H9 (cell line): ENCODE results near the gene ANKRD13B. TPM values are rescaled to one million over a fixed set of nuclear protein-coding genes. Genes with fewer than 3 reads are reported as not detected.

Experiments used
- DNase-seq: peaks from one replicate; pipeline ENCODE4 v3.0.0-alpha.2; 2017
- H2AFZ ChIP-seq: one replicate; pipeline ENCODE4 v1.6.1; 2013; ENCODE audit warnings: mild to moderate bottlenecking, low read length, control low read depth, moderate library complexity
- H2AK5ac ChIP-seq: 2 replicates; pipeline ENCODE4 v1.6.1; 2013; ENCODE audit warnings: low read length, control low read depth, mixed read lengths; ENCODE audit not compliant: insufficient read length
- H2BK120ac ChIP-seq: one replicate; pipeline ENCODE4 v1.6.1; 2013; ENCODE audit warnings: low read depth, mild to moderate bottlenecking, low read length, control low read depth, inconsistent platforms; ENCODE audit not compliant: poor library complexity, severe bottlenecking
- H2BK12ac ChIP-seq: 2 replicates; pipeline ENCODE4 v1.6.1; 2013; ENCODE audit warnings: low read length, control low read depth, mixed read lengths, low read depth; ENCODE audit not compliant: insufficient read length
- H2BK15ac ChIP-seq: 2 replicates; pipeline ENCODE4 v1.6.1; 2013; ENCODE audit warnings: low read depth, low read length, control low read depth
- H2BK20ac ChIP-seq: one replicate; pipeline ENCODE4 v1.6.1; 2013; ENCODE audit warnings: low read depth, mild to moderate bottlenecking, low read length, control low read depth, inconsistent platforms; ENCODE audit not compliant: poor library complexity, severe bottlenecking
- H2BK5ac ChIP-seq: 2 replicates; pipeline ENCODE4 v1.6.1; 2013; ENCODE audit warnings: low read length, control low read depth, mixed read lengths; ENCODE audit not compliant: insufficient read length
- H3K14ac ChIP-seq: 2 replicates; pipeline ENCODE4 v1.6.1; 2013; ENCODE audit warnings: low read length, control low read depth; ENCODE audit not compliant: insufficient read depth
- H3K18ac ChIP-seq: 2 replicates; pipeline ENCODE4 v1.6.1; 2013; ENCODE audit warnings: low read depth, mild to moderate bottlenecking, mixed read lengths, low read length, control low read depth; ENCODE audit not compliant: insufficient read length
- H3K23ac ChIP-seq: 2 replicates; pipeline ENCODE4 v1.6.1; 2013; ENCODE audit warnings: low read length, control low read depth, mixed read lengths, low read depth; ENCODE audit not compliant: insufficient read length
- H3K23me2 ChIP-seq: 2 replicates; pipeline ENCODE4 v1.6.1; 2013; ENCODE audit warnings: low read depth, mild to moderate bottlenecking, mixed read lengths, low read length, control low read depth; ENCODE audit not compliant: insufficient read length, poor library complexity, severe bottlenecking
- H3K27ac ChIP-seq: 2 replicates; pipeline ENCODE4 v1.5.1; 2013; ENCODE audit warnings: low read length, control low read depth, mixed read lengths, low read depth; ENCODE audit not compliant: insufficient read length
- H3K27me3 ChIP-seq: 2 replicates; pipeline ENCODE4 v1.6.1; 2013; ENCODE audit warnings: low read length, control low read depth, inconsistent platforms; ENCODE audit not compliant: insufficient read depth
- H3K4ac ChIP-seq: 2 replicates; pipeline ENCODE4 v1.6.1; 2013; ENCODE audit warnings: low read depth, mild to moderate bottlenecking, control low read depth, inconsistent platforms, low read length, moderate library complexity
- H3K4me1 ChIP-seq: 2 replicates; pipeline ENCODE4 v1.6.1; 2013; ENCODE audit warnings: low read length, control low read depth, inconsistent platforms; ENCODE audit not compliant: insufficient read depth
- H3K4me2 ChIP-seq: 2 replicates; pipeline ENCODE4 v1.6.1; 2013; ENCODE audit warnings: low read length, control low read depth, mixed read lengths; ENCODE audit not compliant: insufficient read length, insufficient read depth
- H3K56ac ChIP-seq: 2 replicates; pipeline ENCODE4 v1.6.1; 2013; ENCODE audit warnings: low read depth, mild to moderate bottlenecking, mixed read lengths, low read length, control low read depth; ENCODE audit not compliant: insufficient read length
- H3K79me1 ChIP-seq: 2 replicates; pipeline ENCODE4 v1.6.1; 2013; ENCODE audit warnings: low read depth, mild to moderate bottlenecking, moderate library complexity, low read length, control low read depth, inconsistent platforms; ENCODE audit not compliant: insufficient read depth, poor library complexity, severe bottlenecking
- H3K79me2 ChIP-seq: 2 replicates; pipeline ENCODE4 v1.6.1; 2013; ENCODE audit warnings: low read length, control low read depth, inconsistent platforms; ENCODE audit not compliant: insufficient read depth
- H3K9ac ChIP-seq: 2 replicates; pipeline ENCODE4 v1.6.1; 2013; ENCODE audit warnings: low read length, control low read depth, mixed read lengths; ENCODE audit not compliant: insufficient read length; ENCODE audit errors: extremely low read depth
- H3K9me3 ChIP-seq: one replicate; pipeline ENCODE4 v1.6.1; 2013; ENCODE audit warnings: low read depth, low read length, inconsistent platforms; ENCODE audit not compliant: control insufficient read depth
- H3T11ph ChIP-seq: one replicate; pipeline ENCODE4 v1.6.1; 2013; ENCODE audit warnings: mild to moderate bottlenecking, low read length, control low read depth, inconsistent platforms
- H4K20me1 ChIP-seq: one replicate; pipeline ENCODE4 v1.6.1; 2013; ENCODE audit not compliant: control insufficient read depth, insufficient read length, insufficient read depth
- H4K5ac ChIP-seq: 2 replicates; pipeline ENCODE4 v1.6.1; 2013; ENCODE audit warnings: low read depth, mild to moderate bottlenecking, mixed read lengths, low read length, control low read depth; ENCODE audit not compliant: insufficient read length
- H4K8ac ChIP-seq: replicated peaks from 2 replicates; pipeline ENCODE4 v1.6.1; 2013; ENCODE audit warnings: low read length, control low read depth, mixed read lengths, low read depth; ENCODE audit not compliant: insufficient read length
- H4K91ac ChIP-seq: 2 replicates; pipeline ENCODE4 v1.6.1; 2013; ENCODE audit warnings: low read depth, mild to moderate bottlenecking, moderate library complexity, mixed read lengths, low read length, control low read depth; ENCODE audit not compliant: insufficient read length
- H3K27ac Mint-ChIP-seq, 3 experiments: 2 replicates in 2 of 3; 3 replicates in 1 of 3; pipeline ENCODE4 v1.8.0; 2020 to 2021; ENCODE audit warnings: mixed read lengths in 3 of 3, mild to moderate bottlenecking in 1 of 3, moderate library complexity in 1 of 3
- H3K27me3 Mint-ChIP-seq: 2 replicates; pipeline ENCODE4 v1.8.0; 2021; ENCODE audit warnings: low read depth, mild to moderate bottlenecking, moderate library complexity, mixed read lengths
- H3K36me3 Mint-ChIP-seq, 3 experiments: 2 replicates in 2 of 3; 3 replicates in 1 of 3; pipeline ENCODE4 v1.8.0; 2020 to 2021; ENCODE audit warnings: low read depth in 3 of 3, mixed read lengths in 3 of 3; ENCODE audit not compliant: insufficient read depth in 1 of 3
- H3K4me1 Mint-ChIP-seq, 2 experiments: 2 replicates each; pipeline ENCODE4 v1.8.0; 2020; ENCODE audit warnings: mixed read lengths in 2 of 2
- H3K4me3 Mint-ChIP-seq, 2 experiments: 2 replicates in 1 of 2; 3 replicates in 1 of 2; pipeline ENCODE4 v1.8.0; 2020 to 2021; ENCODE audit warnings: mild to moderate bottlenecking in 2 of 2, mixed read lengths in 2 of 2, moderate library complexity in 1 of 2
- H3K9me3 Mint-ChIP-seq, 2 experiments: 2 replicates in 1 of 2; 3 replicates in 1 of 2; pipeline ENCODE4 v1.8.0; 2020; ENCODE audit warnings: mild to moderate bottlenecking in 2 of 2, mixed read lengths in 2 of 2, moderate library complexity in 1 of 2
- WGBS: extraction: QIAGEN DNeasy Blood & Tissue Kit; methylation state at CpG from one replicate; pipeline ENCODE4 v1.1.7; 2013; ENCODE audit warnings: missing lambda C conversion rate, low lambda C conversion rate, mixed read lengths; ENCODE audit not compliant: insufficient read length; ENCODE audit errors: extremely low coverage; 5-methylcytosine and 5-hydroxymethylcytosine counted together
- total RNA-seq: library from RNA; stranded (reverse); gene quantifications from 2 replicates; pipeline ENCODE4 v1.2.1, GENCODE V29; 2021
- TF ChIP-seq, protein P1 (sequence below): fragments of 200-600 bp; sonication (generic); conservative IDR thresholded peaks from 3 replicates; pipeline ENCODE4 v1.8.0; 2021; ENCODE audit warnings: antibody characterized with exemption, mild to moderate bottlenecking

Gene ANKRD13B
- total RNA-seq, 1 experiment from 2014 or later, result 24.2 TPM

GRCh38 chr17:29562615-29563014 lies 30.3 kb upstream of the ANKRD13B start:
- no peak overlapping the region for H2BK20ac ChIP-seq
- H4K20me1 ChIP-seq, result no peaks in the 10 kb centered on the region
- H3K14ac ChIP-seq, result no peak overlapping the region
- H4K8ac ChIP-seq, result no peak overlapping the region
- no peak overlapping the region for H4K5ac ChIP-seq
- H3K4me2 ChIP-seq, result no peak overlapping the region
- peaks cover 8% of the 10 kb centered on the region; the same call in 1 of the 2 replicates for H3K27me3 ChIP-seq
- no peak overlapping the region for H3K18ac ChIP-seq
- no peak overlapping the region for H2AFZ ChIP-seq
- H3K56ac ChIP-seq, result no peak overlapping the region
- no peak overlapping the region for H2BK12ac ChIP-seq
- H2BK15ac ChIP-seq, result no peak overlapping the region
- no peak overlapping the region for H3K23ac ChIP-seq
- no peaks in the 10 kb centered on the region for H3K9me3 ChIP-seq
- no peak overlapping the region for H3T11ph ChIP-seq
- H3K9me3 Mint-ChIP-seq, result no peaks in the 10 kb centered on the region
- peaks cover 40% of the 10 kb centered on the region for H3K27me3 Mint-ChIP-seq
- no peaks in the 10 kb centered on the region for H3K79me1 ChIP-seq
- no peak overlapping the region; a peak in 1 of 5 replicates for H3K4me3 Mint-ChIP-seq
- no peaks in the 10 kb centered on the region; a peak in 1 of 7 replicates for H3K36me3 Mint-ChIP-seq
- H3K79me2 ChIP-seq, result no peaks in the 10 kb centered on the region
- no peak overlapping the region for H3K9ac ChIP-seq
- TF ChIP-seq, protein P1, sequence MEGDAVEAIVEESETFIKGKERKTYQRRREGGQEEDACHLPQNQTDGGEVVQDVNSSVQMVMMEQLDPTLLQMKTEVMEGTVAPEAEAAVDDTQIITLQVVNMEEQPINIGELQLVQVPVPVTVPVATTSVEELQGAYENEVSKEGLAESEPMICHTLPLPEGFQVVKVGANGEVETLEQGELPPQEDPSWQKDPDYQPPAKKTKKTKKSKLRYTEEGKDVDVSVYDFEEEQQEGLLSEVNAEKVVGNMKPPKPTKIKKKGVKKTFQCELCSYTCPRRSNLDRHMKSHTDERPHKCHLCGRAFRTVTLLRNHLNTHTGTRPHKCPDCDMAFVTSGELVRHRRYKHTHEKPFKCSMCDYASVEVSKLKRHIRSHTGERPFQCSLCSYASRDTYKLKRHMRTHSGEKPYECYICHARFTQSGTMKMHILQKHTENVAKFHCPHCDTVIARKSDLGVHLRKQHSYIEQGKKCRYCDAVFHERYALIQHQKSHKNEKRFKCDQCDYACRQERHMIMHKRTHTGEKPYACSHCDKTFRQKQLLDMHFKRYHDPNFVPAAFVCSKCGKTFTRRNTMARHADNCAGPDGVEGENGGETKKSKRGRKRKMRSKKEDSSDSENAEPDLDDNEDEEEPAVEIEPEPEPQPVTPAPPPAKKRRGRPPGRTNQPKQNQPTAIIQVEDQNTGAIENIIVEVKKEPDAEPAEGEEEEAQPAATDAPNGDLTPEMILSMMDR, result no peak
- no peak overlapping the region for H2BK120ac ChIP-seq
- H4K91ac ChIP-seq, result no peak overlapping the region
- no peak overlapping the region for H3K4ac ChIP-seq
- H2AK5ac ChIP-seq, result no peak overlapping the region
- no peak for DNase-seq
- H3K23me2 ChIP-seq, result peaks cover 6% of the 10 kb centered on the region
- no peak overlapping the region for H3K27ac ChIP-seq
- peaks cover 5 to 8% of the 10 kb centered on the region in 2 experiments for H3K4me1 Mint-ChIP-seq
- no CpG with 5 or more reads among the region's 18 CpGs for WGBS
- H2BK5ac ChIP-seq, result no peak overlapping the region
- no peaks in the 10 kb centered on the region for H3K4me1 ChIP-seq
- no peak overlapping the region; a peak in 1 of 7 replicates for H3K27ac Mint-ChIP-seq
